HepG2 (cell line): Measurements from ENCODE around the gene BTBD17. TPM values are rescaled to one million over a fixed set of nuclear protein-coding genes. Genes with fewer than 3 reads are reported as not detected.
A peak's percentile ranks its signal among the peaks of the same experiment; 100 is the strongest.

Source experiments
- ATAC-seq: fragments of 200-7000 bp; cut with Tn5 transposase; 3 replicates; pipeline ENCODE4 v1.9.1; 2020; ENCODE audit warnings: mild to moderate bottlenecking, moderate library complexity
- BruUV-seq: library from RNA; stranded (reverse); fragments of 400-500 nt; replicated peaks from 2 replicates; lab custom pipeline; 2021; lab: Mats Ljungman, UMichigan
- CTCF ChIA-PET: fragments of 300-600 bp; formaldehyde crosslinking; extraction: SDS; loops from one replicate; lab custom pipeline; 2021; ENCODE audit warnings: low total read pairs, inconsistent platforms, low intra/inter-chr PET ratio; lab: Yijun Ruan, JAX
- POLR2A ChIA-PET: fragments of 350-600 bp; sonication (Branson Sonifier 250); formaldehyde crosslinking; loops from one replicate; lab custom pipeline; 2020; ENCODE audit warnings: antibody characterized with exemption, inconsistent platforms; lab: Yijun Ruan, JAX
- DNase-seq: peaks from one replicate; pipeline ENCODE4 v3.0.0-alpha.2; 2015; ENCODE audit warnings: low spot score
- FAIRE-seq: peaks from 3 replicates; lab custom pipeline; 2011; peaks lifted over from hg19 to GRCh38; lab: Jason Lieb, UNC
- H2AFZ ChIP-seq: one replicate; pipeline ENCODE4 v1.6.1; 2011; ENCODE audit warnings: low read length, inconsistent platforms
- H3K27ac ChIP-seq: fragments of 300-600 bp; 3 replicates; pipeline ENCODE4 v1.8.0; 2011; ENCODE audit warnings: mixed run types, mild to moderate bottlenecking, mixed read lengths, low read length, inconsistent platforms; ENCODE audit not compliant: insufficient read depth; ENCODE audit errors: extremely low read length
- H3K27me3 ChIP-seq, 2 experiments: fragments of 200-600 bp in 1 of 2; 2 replicates in 1 of 2; 3 replicates in 1 of 2; pipeline versions ENCODE4 v1.6.0 to v1.8.0; 2011; ENCODE audit warnings: low read length in 2 of 2, mild to moderate bottlenecking in 2 of 2, moderate library complexity in 2 of 2, inconsistent platforms in 1 of 2; ENCODE audit not compliant: insufficient read depth in 2 of 2, control insufficient read depth in 1 of 2
- H3K36me3 ChIP-seq, 2 experiments: fragments of 200-600 bp in 1 of 2; replicated peaks in 1 of 2; 2 replicates in 1 of 2; 3 replicates in 1 of 2; pipeline versions ENCODE4 v1.5.1 to v1.8.0; 2011; ENCODE audit warnings: low read length in 2 of 2, inconsistent platforms in 1 of 2; ENCODE audit not compliant: insufficient read depth in 2 of 2, control insufficient read depth in 1 of 2
- H3K4me1 ChIP-seq: 2 replicates; pipeline ENCODE4 v1.5.1; 2012; ENCODE audit warnings: low read length, inconsistent platforms; ENCODE audit not compliant: insufficient read depth
- H3K4me2 ChIP-seq: 2 replicates; pipeline ENCODE4 v1.6.0; 2011; ENCODE audit warnings: low read depth, low read length, inconsistent platforms
- H3K4me3 ChIP-seq, 3 experiments: fragments of 200-600 bp in 1 of 3; sonication (generic), shearing (Covaris generic) in 1 of 3; replicated peaks in 1 of 3; 2 replicates each; pipeline ENCODE4 v1.5.1; 2011 to 2016; ENCODE audit warnings: low read length in 3 of 3, inconsistent platforms in 2 of 3, low read depth in 2 of 3, mild to moderate bottlenecking in 2 of 3, control low read depth in 1 of 3, mixed read lengths in 1 of 3; ENCODE audit not compliant: insufficient read depth in 1 of 3
- H3K79me2 ChIP-seq: one replicate; pipeline ENCODE4 v1.6.1; 2011; ENCODE audit warnings: low read length, inconsistent platforms; ENCODE audit not compliant: insufficient read depth
- H3K9ac ChIP-seq: 2 replicates; pipeline ENCODE4 v1.6.0; 2011; ENCODE audit warnings: mild to moderate bottlenecking, low read depth, low read length, inconsistent platforms; ENCODE audit not compliant: insufficient read depth
- H3K9me3 ChIP-seq: 2 replicates; pipeline ENCODE4 v1.5.1; 2012; ENCODE audit warnings: mild to moderate bottlenecking, low read length
- H4K20me1 ChIP-seq: 2 replicates; pipeline ENCODE4 v1.6.0; 2011; ENCODE audit warnings: inconsistent platforms, mild to moderate bottlenecking, low read length, moderate library complexity; ENCODE audit not compliant: insufficient read depth
- ADNP ChIP-seq: sonication (generic); formaldehyde crosslinking; IDR thresholded peaks from 2 replicates; pipeline ENCODE4 v1.4.0; 2020; ENCODE audit warnings: missing genetic modification reagents
- ARNT ChIP-seq: fragments of 450-650 bp; IDR thresholded peaks from 2 replicates; pipeline ENCODE4 v1.6.1; 2017
- HNRNPK ChIP-seq: fragments of 200-400 bp; formaldehyde crosslinking; IDR thresholded peaks from 2 replicates; pipeline ENCODE4 v1.6.1; 2018; ENCODE audit warnings: low read length, low read depth, moderate library complexity, mild to moderate bottlenecking; ENCODE audit not compliant: poor library complexity, severe bottlenecking
- LCORL ChIP-seq, 2 experiments: fragments of 450-650 bp in 1 of 2; sonication (generic) in 1 of 2; formaldehyde crosslinking in 1 of 2; IDR thresholded peaks; 2 replicates each; pipeline versions ENCODE4 v1.5.0 to v1.6.1; 2017 to 2020; ENCODE audit warnings: antibody characterized with exemption in 1 of 2, missing genetic modification reagents in 1 of 2
- STAG1 ChIP-seq: sonication (generic); formaldehyde crosslinking; IDR thresholded peaks from 2 replicates; pipeline ENCODE4 v1.4.0; 2020; ENCODE audit warnings: missing genetic modification reagents
- TAF15 ChIP-seq: fragments of 200-400 bp; formaldehyde crosslinking; IDR thresholded peaks from one replicate; pipeline ENCODE4 v1.6.1; 2018; ENCODE audit warnings: mild to moderate bottlenecking, low read depth, low read length; ENCODE audit not compliant: poor library complexity, severe bottlenecking
- TBL1XR1 ChIP-seq: fragments of 150-350 bp; IDR thresholded peaks from 2 replicates; pipeline ENCODE4 v1.6.1; 2014; ENCODE audit warnings: borderline replicate concordance, low read length; ENCODE audit not compliant: partially characterized antibody
- TCF7L2 ChIP-seq: IDR thresholded peaks from 2 replicates; pipeline ENCODE4 v1.6.1; 2011; ENCODE audit warnings: mild to moderate bottlenecking, low read depth, low read length, moderate library complexity
- ZFP36L1 ChIP-seq: sonication (generic); formaldehyde crosslinking; IDR thresholded peaks from 2 replicates; pipeline ENCODE4 v1.8.0; 2022; ENCODE audit warnings: mild to moderate bottlenecking, missing genetic modification reagents, moderate library complexity
- ZNF556 ChIP-seq: sonication (generic); formaldehyde crosslinking; IDR thresholded peaks from 2 replicates; pipeline ENCODE4 v1.4.0; 2020; ENCODE audit warnings: mild to moderate bottlenecking, missing genetic modification reagents, borderline replicate concordance
- ZNF563 ChIP-seq: sonication (generic); formaldehyde crosslinking; IDR thresholded peaks from 2 replicates; pipeline ENCODE4 v1.8.0; 2022; ENCODE audit warnings: mild to moderate bottlenecking, moderate library complexity, missing genetic modification reagents
- ZNF616 ChIP-seq: sonication (generic); formaldehyde crosslinking; IDR thresholded peaks from 2 replicates; pipeline ENCODE4 v1.5.0; 2020; ENCODE audit warnings: low read depth, mild to moderate bottlenecking, missing genetic modification reagents
- ZNF652 ChIP-seq: IDR thresholded peaks from 2 replicates; pipeline ENCODE4 v1.6.1; 2016; ENCODE audit warnings: low read depth, borderline replicate concordance
- WGBS: methylation state at CpG from one replicate; pipeline ENCODE4 v1.1.6; 2017; ENCODE audit warnings: low lambda C conversion rate; 5-methylcytosine and 5-hydroxymethylcytosine counted together
- in situ Hi-C: cut with HindIII; loops from 2 replicates; pipeline ENCODE4 v1.10.0; 2017; ENCODE audit warnings: low pct_unique_long_range_greater_than_20kb; ENCODE audit not compliant: extremely low pct_ligation_motif_present
- intact Hi-C: fragments of 100-400 bp; cut with micrococcal nuclease; formaldehyde crosslinking; loops from one replicate; pipeline ENCODE4 v1.10.0; 2022; ENCODE audit not compliant: unreplicated experiment
- polyA plus RNA-seq, 8 experiments: library from polyadenylated mRNA; depleted of rRNA in 3 of 8; stranded (reverse) in 7 of 8; unstranded in 1 of 8; fragments of >200 nt; fragmentation: Illumina TruSeq in 4 of 8; extraction: Trizol in 4 of 8; gene quantifications; 2 replicates each; pipeline versions ENCODE4 v1.2.1 to v1.2.3, GENCODE V29; 2011 to 2016; ENCODE audit warnings: low read depth in 4 of 8, missing spikeins in 1 of 8, mixed read lengths in 1 of 8; ENCODE audit not compliant: insufficient read depth in 1 of 8
- total RNA-seq, 5 experiments: library from RNA; depleted of rRNA; stranded (reverse); fragments of >200 nt; fragmentation: Illumina TruSeq; extraction: Trizol; gene quantifications; 2 replicates each; pipeline ENCODE4 v1.2.3, GENCODE V29; 2016; ENCODE audit warnings: low read depth in 1 of 5
- TF ChIP-seq, protein P1 (sequence below): sonication (generic); formaldehyde crosslinking; IDR thresholded peaks from 2 replicates; pipeline ENCODE4 v1.5.0; 2020; ENCODE audit warnings: mild to moderate bottlenecking, missing genetic modification reagents, moderate library complexity
- TF ChIP-seq, protein P2 (sequence below): sonication (generic); formaldehyde crosslinking; IDR thresholded peaks from 2 replicates; pipeline ENCODE4 v1.5.0; 2020; ENCODE audit warnings: missing genetic modification reagents

Gene BTBD17
- total and polyA plus RNA-seq, 2 of the 13 experiments (the other 11 are each of a cell fraction or from before 2014, with no cell fraction given), result not detected

DNA sequence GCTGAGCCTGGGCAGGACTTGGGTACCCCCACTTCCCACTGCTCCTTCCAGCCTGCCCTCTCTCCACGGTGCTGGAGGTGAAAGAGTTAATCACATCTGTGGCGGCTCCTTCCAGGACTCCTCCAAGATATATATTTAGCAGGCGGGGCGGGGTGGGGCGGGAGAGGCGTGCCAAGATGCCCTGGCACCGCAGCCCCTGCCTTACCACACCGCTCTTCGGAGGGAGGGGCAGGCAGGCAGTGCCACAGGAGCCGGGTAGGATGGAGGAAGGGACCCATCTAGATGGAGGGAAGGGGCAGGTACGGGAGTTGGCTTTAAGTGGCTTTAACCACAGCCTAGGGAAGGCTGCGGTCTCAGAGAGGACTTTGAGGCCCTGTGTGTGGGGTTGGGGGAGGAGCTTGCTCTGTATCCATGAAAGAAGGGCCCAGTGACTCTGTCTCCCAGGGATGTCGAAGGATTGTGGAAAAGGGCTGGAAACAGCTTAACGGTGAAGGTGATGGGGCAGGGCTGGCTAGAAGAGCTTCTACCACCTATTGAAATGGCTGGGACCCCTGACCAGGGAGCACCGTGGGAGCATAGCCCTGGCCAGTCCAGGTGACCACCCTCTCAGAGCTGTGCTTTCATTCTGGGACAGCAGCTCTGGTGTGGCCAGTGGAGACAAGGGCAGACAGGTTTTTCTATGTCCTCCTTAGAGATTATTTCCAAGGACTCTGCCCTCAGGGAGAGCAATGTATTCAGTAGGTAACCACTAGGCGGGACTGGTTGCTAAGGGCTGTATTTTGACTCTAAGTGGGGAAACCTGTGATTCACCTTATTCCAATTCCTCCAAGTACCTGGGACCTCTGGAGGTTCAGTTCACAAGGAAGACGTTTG lies 18.7 kb upstream of the BTBD17 start:
- no TSS peak for BruUV-seq
- peak overlapping the region; percentile 52; the same call in 1 of the 2 replicates for H3K4me2 ChIP-seq
- H4K20me1 ChIP-seq, result no peaks in the 10 kb centered on the region
- FAIRE-seq (no peak), DNase-seq (no peak), ATAC-seq (peak; percentile 56)
- TF ChIP-seq ZNF556 (CRISPR knock-in tag), result no peak
- 0 out of 2 replicates have a peak, but pooled peaks have one; percentile 33 for TF ChIP-seq ZNF563
- TF ChIP-seq ZFP36L1 (CRISPR knock-in tag), result no peak
- peak; percentile 61 for TF ChIP-seq STAG1 (CRISPR knock-in tag)
- no peak for TF ChIP-seq TCF7L2
- no peak for TF ChIP-seq TAF15
- no peak for TF ChIP-seq LCORL (IDR thresholded peaks at IDR 0.05)
- TF ChIP-seq LCORL (CRISPR knock-in tag; IDR thresholded peaks at IDR 0.05), result 0 out of 2 replicates have a peak, but pooled peaks have one; percentile 18
- TF ChIP-seq, protein P1, sequence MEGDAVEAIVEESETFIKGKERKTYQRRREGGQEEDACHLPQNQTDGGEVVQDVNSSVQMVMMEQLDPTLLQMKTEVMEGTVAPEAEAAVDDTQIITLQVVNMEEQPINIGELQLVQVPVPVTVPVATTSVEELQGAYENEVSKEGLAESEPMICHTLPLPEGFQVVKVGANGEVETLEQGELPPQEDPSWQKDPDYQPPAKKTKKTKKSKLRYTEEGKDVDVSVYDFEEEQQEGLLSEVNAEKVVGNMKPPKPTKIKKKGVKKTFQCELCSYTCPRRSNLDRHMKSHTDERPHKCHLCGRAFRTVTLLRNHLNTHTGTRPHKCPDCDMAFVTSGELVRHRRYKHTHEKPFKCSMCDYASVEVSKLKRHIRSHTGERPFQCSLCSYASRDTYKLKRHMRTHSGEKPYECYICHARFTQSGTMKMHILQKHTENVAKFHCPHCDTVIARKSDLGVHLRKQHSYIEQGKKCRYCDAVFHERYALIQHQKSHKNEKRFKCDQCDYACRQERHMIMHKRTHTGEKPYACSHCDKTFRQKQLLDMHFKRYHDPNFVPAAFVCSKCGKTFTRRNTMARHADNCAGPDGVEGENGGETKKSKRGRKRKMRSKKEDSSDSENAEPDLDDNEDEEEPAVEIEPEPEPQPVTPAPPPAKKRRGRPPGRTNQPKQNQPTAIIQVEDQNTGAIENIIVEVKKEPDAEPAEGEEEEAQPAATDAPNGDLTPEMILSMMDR (CRISPR knock-in tag), result peak; percentile 51
- TF ChIP-seq, protein P2, sequence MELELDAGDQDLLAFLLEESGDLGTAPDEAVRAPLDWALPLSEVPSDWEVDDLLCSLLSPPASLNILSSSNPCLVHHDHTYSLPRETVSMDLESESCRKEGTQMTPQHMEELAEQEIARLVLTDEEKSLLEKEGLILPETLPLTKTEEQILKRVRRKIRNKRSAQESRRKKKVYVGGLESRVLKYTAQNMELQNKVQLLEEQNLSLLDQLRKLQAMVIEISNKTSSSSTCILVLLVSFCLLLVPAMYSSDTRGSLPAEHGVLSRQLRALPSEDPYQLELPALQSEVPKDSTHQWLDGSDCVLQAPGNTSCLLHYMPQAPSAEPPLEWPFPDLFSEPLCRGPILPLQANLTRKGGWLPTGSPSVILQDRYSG (CRISPR knock-in tag), result no peak
- TF ChIP-seq ZNF616 (CRISPR knock-in tag), result no peak
- no peak for TF ChIP-seq HNRNPK
- peak; percentile 37; the same call in 1 of the 2 replicates for TF ChIP-seq ZNF652 (CRISPR knock-in tag)
- TF ChIP-seq ARNT, result no peak
- TF ChIP-seq ADNP (CRISPR knock-in tag), result no peak
- TF ChIP-seq TBL1XR1, result no peak
- H3K27ac ChIP-seq, result no peak overlapping the region
- 37% methylated on average over 15 of the region's 17 CpGs for WGBS
- in situ Hi-C loops (no loop called here), intact Hi-C loops (no loop called here)
- H2AFZ ChIP-seq, result no peak overlapping the region
- H3K4me3 ChIP-seq, result no peak overlapping the region; a peak in 1 of 6 replicates
- 0 out of 5 replicates have a peak, but pooled peaks cover 0 to 12% of the 10 kb centered on the region in 2 experiments for H3K27me3 ChIP-seq
- H3K4me1 ChIP-seq, result peaks cover 29% of the 10 kb centered on the region
- H3K79me2 ChIP-seq, result no peaks in the 10 kb centered on the region
- no peak overlapping the region for H3K9ac ChIP-seq
- H3K36me3 ChIP-seq, result no peaks in the 10 kb centered on the region
- CTCF ChIA-PET, result interaction anchor here (1.1 to 5.0 kb wide), 8 partner anchors 13 to 222 kb away, joined by 3 to 141 read pairs (median 7); partner anchors contain the start of gene GPR142
- POLR2A ChIA-PET, result interaction anchor here (0.6 to 2.0 kb wide), 4 partner anchors 50 to 99 kb away, joined by 3 to 18 read pairs (median 6); no protein-coding TSS in a partner anchor
- no peaks in the 10 kb centered on the region for H3K9me3 ChIP-seq
